K562 (cell line): Measurements from ENCODE around the gene IL1RN. TPM values are rescaled to one million over a fixed set of nuclear protein-coding genes. Genes with fewer than 3 reads are reported as not detected.

Source experiments
- ATAC-seq: fragments of 200-7000 bp; cut with Tn5 transposase; 3 replicates; pipeline ENCODE4 v1.9.1; 2020; ENCODE audit warnings: moderate library complexity
- BruUV-seq: library from RNA; stranded (reverse); fragments of 400-500 nt; replicated peaks from 2 replicates; lab custom pipeline; 2021; lab: Mats Ljungman, UMichigan
- CTCF ChIA-PET: fragments of 300-600 bp; formaldehyde crosslinking; extraction: SDS; loops from one replicate; lab custom pipeline; 2021; ENCODE audit warnings: low intra/inter-chr PET ratio; lab: Yijun Ruan, JAX
- POLR2A ChIA-PET: fragments of 300-600, 350-650 bp; sonication (Branson Sonifier 250); formaldehyde crosslinking; extraction: SDS; loops from one replicate; lab custom pipeline; 2021; ENCODE audit warnings: antibody characterized with exemption, inconsistent platforms; lab: Yijun Ruan, JAX
- DNase-seq, 4 experiments: peaks; one replicate each; pipeline versions ENCODE4 v3.0.0 to v3.0.0-alpha.2; 2011 to 2018; ENCODE audit warnings: low spot score in 3 of 4, mixed read lengths in 3 of 4; ENCODE audit errors: extremely low read depth in 1 of 4
- FAIRE-seq: peaks from 2 replicates; lab custom pipeline; 2011; peaks lifted over from hg19 to GRCh38; lab: Jason Lieb, UNC
- H2AFZ ChIP-seq: 2 replicates; pipeline ENCODE4 v1.6.0; 2011; ENCODE audit warnings: low read depth, low read length, control low read depth, inconsistent platforms
- H3K27ac ChIP-seq: fragments of 200-600 bp; 3 replicates; pipeline ENCODE4 v1.8.0; 2011; ENCODE audit warnings: low read depth, mild to moderate bottlenecking, control low read depth, inconsistent platforms, low read length, moderate library complexity, mixed read lengths; ENCODE audit errors: extremely low read depth
- H3K27me3 ChIP-seq, 2 experiments: fragments of 300-600 bp in 1 of 2; 2 replicates in 1 of 2; 3 replicates in 1 of 2; pipeline versions ENCODE4 v1.6.0 to v1.8.0; 2011; ENCODE audit warnings: inconsistent platforms in 2 of 2, low read length in 2 of 2, mild to moderate bottlenecking in 1 of 2, mixed read lengths in 1 of 2, moderate library complexity in 1 of 2; ENCODE audit not compliant: control insufficient read depth in 2 of 2, insufficient read depth in 2 of 2
- H3K36me3 ChIP-seq: fragments of 300-600 bp; 3 replicates; pipeline ENCODE4 v1.8.0; 2011; ENCODE audit warnings: mild to moderate bottlenecking, low read length, inconsistent platforms; ENCODE audit not compliant: control insufficient read depth, insufficient read depth
- H3K4me1 ChIP-seq, 2 experiments: fragments of 200-600 bp in 1 of 2; replicated peaks in 1 of 2; 2 replicates in 1 of 2; 3 replicates in 1 of 2; pipeline versions ENCODE4 v1.5.1 to v1.8.0; 2011; ENCODE audit warnings: inconsistent platforms in 2 of 2, low read length in 2 of 2, mild to moderate bottlenecking in 1 of 2, mixed read lengths in 1 of 2, moderate library complexity in 1 of 2; ENCODE audit not compliant: control insufficient read depth in 2 of 2, insufficient read depth in 2 of 2
- H3K4me2 ChIP-seq: 2 replicates; pipeline ENCODE4 v1.6.1; 2011; ENCODE audit warnings: low read length, control low read depth, inconsistent platforms, mixed read lengths; ENCODE audit not compliant: insufficient read depth
- H3K4me3 ChIP-seq: fragments of 200-600 bp; sonication (generic), shearing (Covaris generic); 2 replicates; pipeline ENCODE4 v1.5.1; 2016; ENCODE audit warnings: control low read depth, inconsistent platforms
- H3K79me2 ChIP-seq: fragments of 200-600 bp; 3 replicates; pipeline ENCODE4 v1.8.0; 2011; ENCODE audit warnings: low read length, inconsistent platforms; ENCODE audit not compliant: control insufficient read depth, insufficient read depth
- H3K9ac ChIP-seq, 2 experiments: 2 replicates each; pipeline versions ENCODE4 v1.6.0 to v1.6.1; 2011; ENCODE audit warnings: low read depth in 2 of 2, low read length in 2 of 2, control low read depth in 1 of 2, inconsistent platforms in 1 of 2, mild to moderate bottlenecking in 1 of 2, mixed read lengths in 1 of 2; ENCODE audit not compliant: insufficient read depth in 1 of 2
- H3K9me1 ChIP-seq: one replicate; pipeline ENCODE4 v1.6.0; 2011; ENCODE audit warnings: inconsistent platforms, mild to moderate bottlenecking, low read length, moderate library complexity; ENCODE audit not compliant: control insufficient read depth, insufficient read depth
- H3K9me3 ChIP-seq: replicated peaks from 2 replicates; pipeline ENCODE4 v1.5.1; 2011; ENCODE audit warnings: low read depth, low read length, inconsistent platforms; ENCODE audit not compliant: control insufficient read depth, insufficient read depth
- H4K20me1 ChIP-seq: replicated peaks from 2 replicates; pipeline ENCODE4 v1.6.1; 2011; ENCODE audit warnings: low read length, inconsistent platforms, mixed read lengths; ENCODE audit not compliant: control insufficient read depth, insufficient read depth
- BRD4 ChIP-seq: fragments of 200-600 bp; sonication (generic); IDR thresholded peaks from 2 replicates; pipeline ENCODE4 v1.6.1; 2017; ENCODE audit warnings: inconsistent platforms
- EGR1 ChIP-seq: fragments of 450-650 bp; conservative IDR thresholded peaks from 2 replicates; pipeline ENCODE4 v1.6.1; 2017; ENCODE audit warnings: mild to moderate bottlenecking
- FUS ChIP-seq: fragments of 200-400 bp; formaldehyde crosslinking; optimal IDR thresholded peaks from 2 replicates; pipeline ENCODE3; 2017; ENCODE audit warnings: low read depth, low read length
- KLF16 ChIP-seq: IDR thresholded peaks from 2 replicates; pipeline ENCODE4 v1.6.1; 2016; ENCODE audit warnings: antibody characterized with exemption
- NONO ChIP-seq, 2 experiments: fragments of 200-400 bp in 1 of 2; fragments of 450-650 bp in 1 of 2; formaldehyde crosslinking in 1 of 2; IDR thresholded peaks; 2 replicates each; pipeline ENCODE4 v1.6.1; 2017; ENCODE audit warnings: low read depth in 2 of 2, mild to moderate bottlenecking in 2 of 2, moderate library complexity in 2 of 2, low read length in 1 of 2
- TARDBP ChIP-seq: fragments of 450-650 bp; IDR thresholded peaks from 2 replicates; pipeline ENCODE4 v1.6.1; 2016
- ZNF316 ChIP-seq: fragments of 450-650 bp; IDR thresholded peaks from 2 replicates; pipeline ENCODE4 v1.6.1; 2016
- WGBS: fragments of 100-300 bp; shearing (Covaris generic); methylation state at CpG from one replicate; pipeline ENCODE4 v1.1.6; 2016; ENCODE audit warnings: low coverage, mixed read lengths; ENCODE audit not compliant: insufficient coverage; ENCODE audit errors: missing lambda C conversion rate; 5-methylcytosine and 5-hydroxymethylcytosine counted together
- in situ Hi-C: fragments of 300-500 bp; cut with MboI; formaldehyde crosslinking; loops from 4 replicates; pipeline ENCODE4 v1.15.0; 2018; ENCODE audit warnings: inconsistent platforms, mixed read lengths
- intact Hi-C: fragments of 100-400 bp; cut with micrococcal nuclease; formaldehyde crosslinking; loops from 2 replicates; pipeline ENCODE4 v1.14.2; 2022
- polyA plus RNA-seq, 8 experiments: library from polyadenylated mRNA; depleted of rRNA in 4 of 8; stranded (reverse) in 5 of 8; unstranded in 3 of 8; fragments of >200 nt; fragmentation: Nextera tagmentation in 2 of 8; fragmentation: Illumina TruSeq in 1 of 8; extraction: Ambion mirVana in 2 of 8; extraction: Trizol in 1 of 8; gene quantifications; 2 replicates each; pipeline versions ENCODE4 v1.2.1 to v1.2.3, GENCODE V29; 2011 to 2014; ENCODE audit warnings: inconsistent platforms in 1 of 8, missing spikeins in 1 of 8
- total RNA-seq, 7 experiments: library from RNA; depleted of rRNA in 6 of 7; stranded (reverse); fragments of >200 nt in 6 of 7; fragmentation: Illumina TruSeq in 2 of 7; extraction: Trizol in 2 of 7; gene quantifications; 2 replicates each; pipeline versions ENCODE4 v1.2.1 to v1.2.3, GENCODE V29; 2011 to 2021; ENCODE audit warnings: low replicate concordance in 1 of 7
- TF ChIP-seq, protein P1 (sequence below), 2 experiments: IDR thresholded peaks; 2 replicates each; pipeline ENCODE4 v1.6.1; 2011; ENCODE audit warnings: borderline replicate concordance in 1 of 2, control low read depth in 1 of 2, low read depth in 1 of 2, low read length in 1 of 2, mild to moderate bottlenecking in 1 of 2, mixed read lengths in 1 of 2, moderate library complexity in 1 of 2; ENCODE audit not compliant: insufficient read depth in 1 of 2, insufficient read length in 1 of 2, poor library complexity in 1 of 2, severe bottlenecking in 1 of 2; ENCODE audit errors: extremely low read depth in 1 of 2

IL1RN gene
- total and polyA plus RNA-seq, 9 of the 15 experiments (the other 6 are each of a cell fraction or from before 2014, with no cell fraction given) = 0.13 TPM; not detected in 8

DNA sequence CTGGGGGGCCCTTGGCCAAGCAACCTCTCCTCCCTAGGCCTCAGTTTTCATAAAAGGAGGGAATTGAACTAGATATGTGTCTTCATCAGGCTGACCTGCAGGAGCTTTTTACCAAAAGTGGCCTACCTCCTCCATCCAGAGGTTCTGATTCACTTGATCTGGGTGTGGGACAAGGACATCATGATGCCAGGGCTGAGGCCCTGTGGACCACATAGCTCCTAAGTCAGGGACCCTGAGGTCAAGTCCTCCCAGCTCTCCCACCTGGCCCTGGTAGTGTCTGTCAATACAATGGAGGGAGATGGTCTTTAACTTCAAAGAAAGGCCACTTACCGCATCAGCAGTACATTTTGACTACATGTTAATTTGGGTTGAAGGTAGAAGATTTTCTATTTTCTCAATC is 10.4 kb downstream of the IL1RN start:
- intact Hi-C loops (loop anchor here (1.0 to 5.0 kb wide), 6 partner anchors 34 to 254 kb away; partner anchors contain the start of gene PSD4), in situ Hi-C loops (loop anchor here (5.0 kb wide), 1 partner anchor 234 kb away; no protein-coding TSS in a partner anchor)
- DNase-seq = no peak
- Histone ChIP-seq H3K9me3 (no peaks in the 10 kb centered on the region), H4K20me1 (no peaks in the 10 kb centered on the region), H3K4me2 (no peak overlapping the region), H3K9me1 (no peaks in the 10 kb centered on the region), H3K27ac (no peak overlapping the region), H3K9ac (no peak overlapping the region), H3K4me3 (no peak overlapping the region), H3K27me3 (peaks cover 3 to 7% of the 10 kb centered on the region in 2 experiments; a peak in 3 of 5 replicates), H2AFZ (no peak overlapping the region), H3K36me3 (no peaks in the 10 kb centered on the region), H3K4me1 (peaks cover 0 to 5% of the 10 kb centered on the region in 2 experiments; a peak in 2 of 5 replicates), H3K79me2 (no peaks in the 10 kb centered on the region)
- BruUV-seq = no TSS peak
- no peak for ATAC-seq
- 90% methylated on average over 1 of the region's 1 CpG for WGBS
- no peak for FAIRE-seq
- CTCF ChIA-PET = interaction anchor here (0.7 to 2.9 kb wide), 3 partner anchors 54 to 252 kb away, joined by 3 to 30 read pairs (median 3); no protein-coding TSS in a partner anchor
- POLR2A ChIA-PET = interaction anchor here (0.6 to 1.0 kb wide), 3 partner anchors 37 to 111 kb away, joined by 3 to 4 read pairs (median 3); no protein-coding TSS in a partner anchor
- TF ChIP-seq ZNF316 (no peak), BRD4 (no peak), KLF16 (no peak), EGR1 (no peak), TARDBP (no peak), FUS (no peak), NONO (IDR thresholded peaks at IDR 0.05; ENCODE audit: low read depth in 2 of 2, low read length in 1 of 2) (no peak)
- TF ChIP-seq, protein P1, sequence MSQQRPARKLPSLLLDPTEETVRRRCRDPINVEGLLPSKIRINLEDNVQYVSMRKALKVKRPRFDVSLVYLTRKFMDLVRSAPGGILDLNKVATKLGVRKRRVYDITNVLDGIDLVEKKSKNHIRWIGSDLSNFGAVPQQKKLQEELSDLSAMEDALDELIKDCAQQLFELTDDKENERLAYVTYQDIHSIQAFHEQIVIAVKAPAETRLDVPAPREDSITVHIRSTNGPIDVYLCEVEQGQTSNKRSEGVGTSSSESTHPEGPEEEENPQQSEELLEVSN (IDR thresholded peaks at IDR 0.05; ENCODE audit: borderline replicate concordance in 1 of 2, extremely low read depth in 1 of 2, insufficient read depth in 1 of 2, insufficient read length in 1 of 2, low read depth in 1 of 2, low read length in 1 of 2, poor library complexity in 1 of 2, severe bottlenecking in 1 of 2) = no peak
